ENCODE results near the gene NRARP.

- TF ChIP-seq EZH2 (IDR thresholded peaks at IDR 0.05) (no peak), CTCF (IDR thresholded peaks at IDR 0.05 in 2 of 3, conservative IDR thresholded peaks at IDR 0.05 in 1 of 3; ENCODE audit: borderline replicate concordance in 1 of 3, insufficient read depth in 1 of 3, low read depth in 2 of 3, low read length in 2 of 3) (no peak), YY1 (IDR thresholded peaks at IDR 0.05; ENCODE audit: extremely low read depth, insufficient replicate concordance, low read depth, low read length) (no peak), CEBPB (IDR thresholded peaks at IDR 0.05; ENCODE audit: low read depth) (no peak), POLR2A (IDR thresholded peaks at IDR 0.05; ENCODE audit: borderline replicate concordance, extremely low read depth, insufficient read depth, insufficient read length) (no peak), POLR2AphosphoS5 (IDR thresholded peaks at IDR 0.05; ENCODE audit: low read depth, low read length) (no peak), SIN3A (IDR thresholded peaks at IDR 0.05; ENCODE audit: low read depth) (no peak), JUND (IDR thresholded peaks at IDR 0.05) (no peak)
- TF ChIP-seq, protein P1, sequence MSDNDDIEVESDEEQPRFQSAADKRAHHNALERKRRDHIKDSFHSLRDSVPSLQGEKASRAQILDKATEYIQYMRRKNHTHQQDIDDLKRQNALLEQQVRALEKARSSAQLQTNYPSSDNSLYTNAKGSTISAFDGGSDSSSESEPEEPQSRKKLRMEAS (IDR thresholded peaks at IDR 0.05): no peak
Measured at GRCh38 chr9:137278721-137279711, 23.1 kb downstream of the NRARP start.
